Inferior parietal cortex (tissue), 1 donor: Measurements from ENCODE around the gene OPCML.

Source experiments
- DNase-seq: peaks from one replicate; pipeline ENCODE4 v3.0.0-alpha.2; 2016; ENCODE audit errors: extremely low spot score

Gene OPCML

DNA sequence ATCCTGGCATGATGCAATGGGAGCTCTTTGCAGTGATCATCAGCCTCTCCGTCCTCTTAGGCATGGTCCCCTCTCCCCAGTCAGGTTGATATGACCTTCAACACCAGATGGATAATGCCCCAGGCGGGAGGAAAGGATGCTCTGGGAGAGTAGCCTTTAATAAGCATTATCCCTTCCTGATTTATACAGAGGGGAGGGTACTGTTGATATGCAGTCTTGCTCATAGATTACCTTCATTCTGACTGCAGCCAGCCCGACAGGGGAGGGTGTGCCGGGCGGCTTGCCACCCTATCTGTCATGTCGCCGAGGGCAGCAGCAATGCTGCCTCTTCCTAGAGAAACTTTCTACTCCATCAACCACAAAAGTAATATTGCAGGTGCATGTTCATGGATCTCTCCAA, 497.4 kb downstream of the OPCML start:
- DNase-seq = no peak

DNA sequence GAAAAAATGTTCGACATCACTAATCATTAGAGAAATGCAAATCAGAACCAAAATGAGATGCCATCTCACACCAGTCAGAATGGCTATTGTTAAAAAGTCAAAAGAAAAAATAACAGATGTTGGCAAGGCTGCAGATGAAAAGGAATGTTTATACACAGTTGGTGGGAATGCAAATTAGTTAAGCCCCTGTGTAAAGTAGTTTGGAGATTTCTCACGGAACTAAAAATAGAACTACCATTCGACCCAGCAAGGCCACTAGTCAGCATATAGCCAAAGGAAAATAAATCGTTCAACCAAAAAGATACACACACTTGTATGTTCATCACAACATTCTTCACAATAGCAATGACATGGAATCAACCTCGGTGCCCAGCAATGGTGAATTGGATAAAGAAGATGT, 503.2 kb downstream of the OPCML start:
- DNase-seq = no peak

DNA sequence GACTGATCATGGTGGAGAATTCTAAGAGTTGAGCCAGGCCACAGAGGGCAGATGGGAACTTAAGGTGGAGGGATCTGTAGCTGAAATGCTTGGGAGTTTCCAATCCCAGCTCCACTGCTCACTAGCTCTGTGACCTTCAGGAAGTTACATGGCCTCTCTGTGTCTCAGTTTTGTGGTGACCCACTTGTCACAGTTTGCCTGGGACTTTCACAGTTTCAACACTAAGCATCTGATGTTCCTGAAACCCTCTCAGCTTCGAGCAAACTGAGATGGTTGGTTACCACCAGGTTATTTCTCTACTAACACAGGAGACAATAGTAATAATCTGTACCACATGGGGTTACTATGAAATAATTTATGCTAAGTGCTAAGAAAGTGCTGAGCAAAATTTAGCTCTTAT, 505.3 kb downstream of the OPCML start:
- DNase-seq = no peak

DNA sequence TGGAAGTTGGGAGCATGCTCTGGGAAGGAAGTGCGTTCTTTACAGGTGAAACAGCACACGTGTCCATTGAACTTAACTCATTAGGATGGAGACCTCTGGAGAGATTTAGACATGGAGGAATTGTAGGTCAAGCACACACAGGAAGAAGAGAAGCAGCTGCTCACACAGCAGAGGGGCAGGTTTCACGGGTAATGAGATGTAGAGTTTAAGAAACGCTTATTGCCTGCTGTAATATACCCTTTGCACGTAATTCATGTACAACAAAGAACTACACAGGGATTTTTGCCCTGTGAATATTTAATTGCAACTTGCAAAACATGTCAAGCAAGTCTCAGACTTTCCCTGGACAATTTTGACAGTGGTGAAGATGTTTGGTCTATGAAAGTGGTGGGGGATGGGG, 508.0 kb downstream of the OPCML start:
- no peak for DNase-seq

DNA sequence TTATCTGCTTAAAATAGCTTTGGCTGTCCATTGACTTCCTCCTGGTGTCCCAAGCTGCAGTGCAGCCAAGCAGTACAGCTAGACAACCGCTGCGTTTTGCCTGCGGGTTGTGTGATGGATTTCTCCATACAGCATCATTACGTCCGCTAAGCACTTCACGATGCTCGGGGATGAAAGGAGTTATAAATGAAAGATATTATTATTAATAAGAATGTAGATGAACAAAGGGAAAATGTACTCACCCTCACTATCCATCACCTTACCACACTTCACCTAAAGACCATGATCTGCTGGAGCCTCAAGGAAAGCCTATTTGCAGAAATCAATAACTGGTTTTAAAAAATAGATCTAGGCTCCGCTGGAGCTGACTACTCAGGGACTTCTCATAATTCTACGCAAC, 509.1 kb downstream of the OPCML start:
- no peak for DNase-seq

DNA sequence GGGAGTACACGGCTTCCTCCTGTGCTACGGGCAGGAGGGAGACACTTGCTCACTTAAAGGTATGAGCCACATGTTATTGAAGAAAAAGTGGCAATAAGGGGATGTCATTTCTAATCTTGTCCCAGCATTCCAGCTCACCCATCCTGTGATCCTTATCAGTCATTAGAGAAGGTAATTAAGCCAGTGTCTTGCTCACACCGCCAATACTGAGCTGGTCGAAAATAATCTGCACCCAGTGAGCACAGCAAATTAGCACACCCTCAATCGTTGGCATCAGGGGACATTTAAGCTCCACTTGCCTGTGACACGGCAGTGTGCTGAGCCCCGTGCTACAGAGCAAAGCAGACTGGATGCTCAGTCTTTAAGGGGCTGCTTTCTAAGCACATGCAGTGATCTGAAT, 510.7 kb downstream of the OPCML start:
- DNase-seq = no peak

DNA sequence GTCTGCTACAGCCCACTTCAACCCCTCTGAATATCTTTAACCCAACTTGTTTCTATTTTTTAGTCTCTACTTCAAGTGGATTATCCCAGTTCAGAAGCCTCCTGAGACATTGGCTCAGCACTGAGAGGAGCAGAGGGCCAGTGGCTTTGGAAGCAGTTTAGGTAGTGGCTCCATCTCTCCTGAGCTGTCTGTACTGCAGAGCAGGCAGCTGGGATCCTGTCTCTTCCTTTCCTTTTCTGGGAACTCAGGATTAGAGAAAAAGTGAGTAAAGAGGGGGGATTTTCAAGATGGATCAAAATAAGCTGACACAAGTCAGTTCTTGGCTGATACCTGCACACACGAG, 512.0 kb downstream of the OPCML start:
- DNase-seq = no peak

DNA sequence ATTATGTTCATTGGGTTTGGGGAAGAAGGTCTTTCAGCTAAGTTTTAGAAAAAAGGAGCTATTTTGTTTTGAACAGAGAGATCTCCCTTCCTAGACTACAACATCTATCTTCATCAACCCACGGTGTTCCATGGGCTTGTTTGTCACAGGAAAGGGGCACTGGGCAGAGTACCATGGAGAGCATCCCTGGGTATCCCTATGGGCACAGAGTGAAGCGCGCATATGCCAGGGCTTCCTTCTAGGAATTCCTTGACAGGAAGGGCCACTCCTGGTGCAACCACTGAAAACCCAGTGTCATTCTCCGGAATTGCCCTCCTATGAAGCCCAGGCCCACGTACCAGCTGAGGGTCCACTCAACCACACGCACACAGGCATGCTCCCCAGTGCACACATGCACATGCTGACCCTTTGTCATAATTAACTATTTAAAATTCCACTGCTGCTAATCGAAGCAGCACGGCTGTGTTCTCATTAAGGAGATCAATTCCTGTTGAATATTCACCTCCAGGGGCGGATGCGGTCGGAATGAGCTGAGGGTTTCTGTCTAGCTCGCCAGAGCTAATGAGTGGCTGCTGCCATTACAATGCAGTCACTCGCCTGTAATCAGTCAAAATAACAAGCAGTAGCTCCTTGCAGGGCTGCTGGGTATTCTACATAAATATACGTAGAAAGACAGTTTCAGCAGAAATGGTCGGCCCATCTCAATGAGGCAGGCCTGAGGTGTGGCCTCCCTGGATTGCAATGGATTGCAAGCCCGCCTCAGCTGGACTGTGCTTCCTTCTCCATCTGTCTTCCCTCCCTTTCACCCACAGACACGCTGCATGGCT, 512.5 kb downstream of the OPCML start:
- DNase-seq = no peak

DNA sequence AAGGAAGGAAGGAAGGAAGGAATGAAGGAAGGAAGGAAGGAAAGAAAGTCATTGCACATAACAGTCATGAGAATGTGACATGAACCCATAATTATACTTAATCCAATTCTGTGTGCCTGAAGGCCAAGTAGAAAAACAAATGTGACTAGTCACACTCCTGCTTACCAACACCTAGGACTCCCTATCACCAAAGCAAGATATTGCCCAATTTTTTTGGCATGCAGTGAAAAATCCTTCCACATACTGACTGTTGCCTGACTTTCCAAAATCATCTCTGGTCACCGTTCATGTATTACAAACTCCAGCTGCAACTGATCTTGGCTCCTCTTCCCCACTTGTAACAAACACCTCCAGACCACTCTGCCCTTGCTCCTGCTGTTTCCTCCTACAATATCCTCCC, 516.8 kb downstream of the OPCML start:
- DNase-seq = no peak

DNA sequence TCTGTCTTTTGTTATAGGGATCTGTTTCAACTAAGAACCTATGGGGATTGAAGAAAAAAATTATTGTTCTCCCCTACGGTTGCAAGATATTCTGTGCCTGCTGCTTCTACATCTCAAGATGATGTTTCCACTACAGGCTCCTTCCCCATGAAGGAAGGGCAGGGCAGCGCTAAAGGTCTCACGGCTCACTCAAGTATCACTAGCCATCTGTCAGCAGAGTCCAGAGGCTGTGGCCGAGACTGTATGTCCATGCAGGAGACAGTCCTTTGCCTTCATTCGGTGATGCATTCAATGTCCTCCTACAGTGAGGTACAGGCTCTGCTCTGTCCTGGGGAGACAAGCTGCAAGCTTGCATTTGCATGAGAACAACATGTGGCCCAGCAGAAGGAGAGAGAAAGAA, 518.0 kb downstream of the OPCML start:
- no peak for DNase-seq

DNA sequence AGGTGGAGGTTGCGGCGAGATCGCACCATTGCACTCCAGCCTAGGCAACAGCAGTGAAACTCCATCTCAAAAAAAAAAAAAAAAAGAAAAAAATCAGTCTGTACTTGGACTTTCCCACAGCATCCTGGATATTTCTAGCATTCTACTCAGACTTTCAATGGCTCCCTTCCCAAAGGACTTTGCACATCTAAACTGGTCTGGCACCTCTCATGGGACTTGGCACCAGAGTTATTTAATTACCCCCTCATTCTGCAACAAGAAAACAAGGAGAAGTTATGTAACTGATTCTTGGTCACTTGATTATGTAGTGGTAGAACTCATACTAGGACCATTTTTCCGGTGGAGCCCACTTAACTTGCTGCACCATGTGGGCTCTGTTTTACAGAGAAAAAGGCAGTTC, 519.5 kb downstream of the OPCML start:
- no peak for DNase-seq

DNA sequence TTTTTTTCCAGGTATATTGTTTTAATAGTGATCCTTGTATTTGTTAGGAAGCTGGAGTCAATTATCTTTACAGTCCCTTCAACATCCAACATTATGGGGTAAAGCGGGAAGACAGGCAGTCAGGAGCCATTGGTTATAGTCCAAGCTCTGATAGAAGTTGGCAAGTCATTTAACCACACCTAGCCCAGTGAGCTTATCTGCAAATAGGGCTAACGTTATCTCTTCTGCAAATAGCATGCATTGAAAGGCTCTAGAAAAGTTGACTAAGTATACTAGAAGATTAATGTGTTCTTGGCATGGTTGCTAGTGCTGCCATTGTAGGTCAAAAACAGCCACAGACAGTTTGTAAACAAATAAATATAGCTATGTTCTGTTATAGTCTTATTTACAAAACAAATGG, 520.7 kb downstream of the OPCML start:
- no peak for DNase-seq

DNA sequence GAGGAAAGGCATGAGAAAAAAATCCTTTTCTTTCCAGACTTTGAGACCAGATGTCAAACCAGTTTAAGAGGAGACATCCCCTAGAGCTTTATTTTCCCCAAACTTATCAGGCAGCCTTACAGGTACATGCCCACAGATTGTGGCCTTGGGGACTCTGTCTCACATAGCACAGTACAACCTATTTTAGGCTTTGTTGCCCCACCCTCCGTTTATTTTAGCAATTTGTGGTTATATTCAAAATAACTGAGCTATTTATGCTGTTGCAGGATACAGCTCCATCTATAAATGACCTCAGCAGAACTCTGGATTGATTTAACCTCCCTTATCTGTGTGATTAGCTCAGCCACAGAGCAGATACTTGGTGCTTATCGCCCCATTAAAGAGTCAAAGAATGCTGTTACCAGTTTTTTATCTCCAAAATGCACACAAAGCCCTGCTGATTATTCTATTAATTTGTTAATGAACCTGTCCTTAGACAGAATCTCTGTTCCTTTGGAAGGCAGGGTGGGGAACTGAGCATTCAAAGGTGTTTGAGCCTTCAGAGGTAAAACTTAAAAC, 525.2 kb downstream of the OPCML start:
- no peak for DNase-seq

DNA sequence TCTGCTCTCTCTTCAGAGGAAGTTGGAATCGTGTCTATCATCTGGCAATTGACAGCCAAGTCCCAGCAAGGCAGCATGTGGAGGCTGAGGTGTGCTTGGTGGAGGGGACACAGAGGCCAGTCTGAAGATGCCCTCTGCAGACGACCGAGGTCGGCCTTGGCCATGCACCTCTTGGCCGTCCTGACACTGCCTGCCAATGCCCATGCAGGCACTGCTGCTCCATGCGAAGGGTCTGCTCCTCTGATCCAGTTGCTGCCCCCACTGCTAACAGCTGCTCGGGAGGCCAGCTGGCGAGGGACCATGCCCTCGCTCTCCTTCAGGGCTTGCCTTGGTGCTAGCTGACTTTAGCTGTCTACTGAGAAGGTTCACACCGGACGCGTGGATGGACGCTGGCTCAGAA, 527.9 kb downstream of the OPCML start:
- DNase-seq = no peak

DNA sequence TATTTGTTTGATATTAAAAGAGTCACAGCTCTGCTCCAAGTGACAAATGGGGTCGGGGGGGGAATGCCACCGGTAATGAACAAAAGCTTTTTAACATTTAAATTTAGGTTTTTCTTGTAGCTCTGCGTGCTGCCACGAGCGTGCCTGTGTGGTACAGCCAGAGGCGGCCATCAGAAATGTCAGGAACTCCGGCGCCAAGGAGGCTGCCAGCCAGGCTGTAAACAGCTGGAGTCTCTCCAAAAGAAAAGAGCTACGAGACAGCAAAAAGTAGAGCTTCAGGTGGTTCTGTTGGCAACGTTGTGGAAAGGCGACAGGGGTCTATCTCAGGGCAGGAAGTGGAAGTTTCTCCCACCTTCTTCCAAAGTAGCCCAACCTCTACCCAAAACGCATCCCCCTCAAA, 532.8 kb downstream of the OPCML start:
- DNase-seq = no peak

DNA sequence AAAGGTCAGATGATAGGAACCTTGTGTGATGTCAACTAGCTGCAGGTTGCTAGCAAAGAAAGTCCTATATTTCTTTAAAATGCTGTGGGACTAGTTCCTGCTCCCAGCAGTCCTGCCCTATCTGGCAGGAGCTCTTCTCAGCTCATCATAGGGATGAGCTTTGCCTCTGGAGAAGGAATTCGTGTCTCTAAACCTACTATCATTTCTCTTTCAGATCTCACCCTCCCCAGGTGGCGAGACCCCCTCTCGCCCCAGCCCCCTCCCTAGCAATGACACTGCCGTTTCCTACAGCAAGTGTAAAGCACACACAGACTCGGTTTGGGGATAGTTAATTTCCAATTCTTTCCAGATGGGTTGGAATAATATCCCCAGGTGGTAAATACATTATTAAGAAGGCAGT, 533.3 kb downstream of the OPCML start:
- DNase-seq = no peak

DNA sequence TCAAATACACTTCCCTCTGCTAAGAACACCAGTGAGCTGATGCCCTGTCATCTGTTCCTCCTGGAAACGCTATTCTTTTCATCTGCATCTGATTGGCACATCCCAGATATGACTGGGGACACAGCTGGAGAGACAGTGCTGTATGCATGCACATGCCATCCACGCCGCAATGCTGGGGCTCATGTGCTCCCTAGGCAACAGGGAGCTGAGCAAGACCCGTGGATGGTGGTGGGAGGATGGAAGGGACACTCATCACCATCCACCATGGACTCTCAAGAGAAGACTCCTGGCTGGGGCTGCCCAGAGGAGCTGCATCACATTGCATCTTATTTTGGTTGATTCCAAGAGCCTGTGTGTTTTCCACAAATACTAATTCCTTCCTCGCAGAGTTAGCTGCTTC, 534.9 kb downstream of the OPCML start:
- no peak for DNase-seq

DNA sequence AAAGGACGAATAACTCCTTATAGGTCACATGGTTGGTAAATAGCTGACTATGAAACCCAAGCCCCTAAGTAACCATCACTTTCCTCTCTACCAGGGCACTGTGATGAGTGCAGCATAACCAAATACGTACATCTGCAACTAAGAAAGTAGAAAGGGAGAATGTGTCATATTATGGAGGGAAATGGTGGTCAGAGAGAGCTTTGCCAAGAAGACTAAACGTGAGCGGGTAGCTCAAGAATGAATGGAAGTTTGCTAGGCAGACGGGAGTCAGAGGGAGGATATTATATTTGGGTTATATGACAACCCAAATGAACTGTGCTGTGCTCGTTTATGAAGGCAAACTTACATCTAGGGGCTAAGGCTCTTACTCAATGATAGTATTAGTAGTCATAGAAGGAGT, 537.3 kb downstream of the OPCML start:
- DNase-seq = no peak

DNA sequence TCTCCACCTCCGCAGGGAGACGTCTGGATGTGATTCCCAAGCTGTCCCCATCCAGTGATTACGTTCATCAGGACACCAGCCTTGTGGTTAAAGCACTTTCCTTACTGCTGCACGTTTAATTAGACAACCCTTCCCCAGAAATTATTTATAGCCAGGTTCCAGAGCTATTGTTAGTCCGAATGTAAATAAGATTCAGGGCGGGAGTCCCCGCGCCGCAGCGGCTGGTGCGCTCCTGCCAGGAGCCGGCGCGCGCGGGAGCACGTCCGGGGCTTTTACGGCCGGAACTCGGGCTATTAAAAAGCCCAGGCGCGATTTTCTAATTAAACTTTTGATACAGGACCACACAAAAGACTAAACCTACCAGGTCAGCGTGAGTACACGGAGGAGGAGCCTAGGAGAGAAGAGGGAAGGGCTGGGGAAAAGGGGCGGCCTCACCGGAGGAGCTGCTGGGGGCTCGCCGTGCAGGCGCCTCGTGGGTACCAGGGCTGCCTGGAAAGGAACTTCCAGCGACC, 538.3 kb downstream of the OPCML start:
- DNase-seq = peak; percentile 53

DNA sequence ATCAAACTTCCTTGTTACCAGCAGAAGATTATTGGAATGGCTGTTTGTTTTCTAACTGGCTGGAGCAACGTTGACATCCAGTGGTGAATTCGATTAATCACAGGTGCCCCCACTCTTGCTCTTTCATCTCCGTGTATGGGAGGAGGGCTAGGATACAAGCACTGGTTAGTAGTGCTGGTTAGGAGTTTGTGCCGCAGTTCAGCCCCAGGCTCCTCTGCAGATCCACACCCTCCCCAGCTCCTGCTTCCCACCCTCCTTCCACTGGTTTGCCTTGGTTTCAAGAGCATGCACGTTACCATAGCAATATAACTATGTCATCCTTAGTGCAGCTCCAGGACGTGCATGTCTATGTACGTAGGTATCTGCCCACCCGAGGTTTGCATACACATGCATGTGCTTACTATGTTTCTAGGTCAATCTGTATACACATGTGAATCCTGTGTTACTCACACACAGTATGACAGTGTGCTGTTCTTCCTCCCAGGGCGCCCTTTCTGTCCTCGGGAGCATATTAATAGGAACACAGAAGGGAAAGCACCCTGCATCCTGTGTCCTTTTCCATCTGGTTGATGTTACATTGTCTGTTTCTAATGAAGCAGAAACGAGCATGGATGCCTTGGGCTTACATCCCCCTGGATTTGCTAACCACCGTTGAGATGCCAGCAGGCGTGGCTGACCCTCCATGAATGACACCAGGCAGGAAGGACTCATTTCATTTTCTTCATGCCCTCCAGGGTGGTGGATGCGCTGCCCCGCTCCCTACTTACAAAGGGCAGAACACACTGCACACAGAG, 539.3 kb downstream of the OPCML start:
- peak; percentile 54 for DNase-seq

DNA sequence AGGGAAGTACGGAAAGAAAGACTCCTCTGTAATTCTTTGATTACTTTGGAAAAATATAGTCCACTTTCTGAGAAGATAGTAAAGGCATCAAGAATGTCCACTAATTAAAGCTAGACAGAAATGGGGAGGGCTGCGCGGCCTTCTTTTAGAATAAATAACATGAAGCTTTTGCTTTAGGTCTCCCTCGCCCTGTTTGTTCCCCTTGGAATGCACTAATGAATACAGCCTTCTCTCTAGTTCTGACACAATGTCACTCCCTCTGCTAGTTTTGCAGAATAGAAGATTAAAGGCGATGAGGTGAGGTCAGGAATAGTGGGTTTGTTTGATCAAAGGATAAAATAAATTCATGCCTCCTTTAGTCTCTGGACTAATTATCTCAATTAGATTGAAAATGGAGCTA, 543.9 kb downstream of the OPCML start:
- no peak for DNase-seq

DNA sequence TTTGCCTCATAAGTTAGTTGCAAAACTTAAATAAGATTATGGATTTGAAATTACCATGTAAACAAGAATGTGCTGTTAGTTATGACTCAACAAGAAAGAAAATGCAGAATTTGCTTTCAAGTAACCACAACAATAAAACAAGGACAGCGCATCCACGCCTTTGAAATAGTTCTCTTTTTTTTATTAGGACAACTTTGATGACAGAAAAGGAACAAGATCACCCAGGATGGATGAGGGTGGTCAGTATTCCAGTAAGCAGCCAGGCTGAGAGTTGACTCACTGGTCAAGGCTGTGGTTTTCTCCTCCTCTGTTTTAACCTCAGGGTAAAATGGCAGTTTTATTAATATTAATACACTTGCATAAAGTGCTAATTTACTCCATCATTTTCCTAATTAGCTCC, 544.4 kb downstream of the OPCML start:
- no peak for DNase-seq

DNA sequence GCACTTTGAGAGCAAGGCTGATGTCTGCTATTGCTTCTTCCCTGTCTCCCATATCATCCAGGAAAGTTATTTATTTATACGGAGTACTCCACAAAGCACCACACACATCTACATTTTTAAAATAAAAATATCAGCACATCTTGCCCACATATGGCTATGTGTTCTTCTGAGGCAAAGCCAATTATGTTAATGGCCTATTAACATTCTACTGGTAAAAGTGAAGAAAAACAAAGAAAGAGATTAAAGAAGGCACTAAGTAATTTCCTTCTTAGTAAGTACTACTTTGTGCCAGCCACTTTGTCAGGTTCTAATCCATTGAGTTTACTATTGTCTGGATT, 548.7 kb downstream of the OPCML start:
- DNase-seq = no peak
